ENCODE results near the gene SGIP1.
A peak's percentile ranks its signal among the peaks of the same experiment; 100 is the strongest.

Gene SGIP1

GRCh38 chr1:66503841-66504470, 30.0 kb upstream of the SGIP1 start:
- H3K4me3 Mint-ChIP-seq = no peak overlapping the region
- no peaks in the 10 kb centered on the region for H3K9me3 Mint-ChIP-seq
- peaks cover 10% of the 10 kb centered on the region for H3K4me1 Mint-ChIP-seq
- TF ChIP-seq, protein P1, sequence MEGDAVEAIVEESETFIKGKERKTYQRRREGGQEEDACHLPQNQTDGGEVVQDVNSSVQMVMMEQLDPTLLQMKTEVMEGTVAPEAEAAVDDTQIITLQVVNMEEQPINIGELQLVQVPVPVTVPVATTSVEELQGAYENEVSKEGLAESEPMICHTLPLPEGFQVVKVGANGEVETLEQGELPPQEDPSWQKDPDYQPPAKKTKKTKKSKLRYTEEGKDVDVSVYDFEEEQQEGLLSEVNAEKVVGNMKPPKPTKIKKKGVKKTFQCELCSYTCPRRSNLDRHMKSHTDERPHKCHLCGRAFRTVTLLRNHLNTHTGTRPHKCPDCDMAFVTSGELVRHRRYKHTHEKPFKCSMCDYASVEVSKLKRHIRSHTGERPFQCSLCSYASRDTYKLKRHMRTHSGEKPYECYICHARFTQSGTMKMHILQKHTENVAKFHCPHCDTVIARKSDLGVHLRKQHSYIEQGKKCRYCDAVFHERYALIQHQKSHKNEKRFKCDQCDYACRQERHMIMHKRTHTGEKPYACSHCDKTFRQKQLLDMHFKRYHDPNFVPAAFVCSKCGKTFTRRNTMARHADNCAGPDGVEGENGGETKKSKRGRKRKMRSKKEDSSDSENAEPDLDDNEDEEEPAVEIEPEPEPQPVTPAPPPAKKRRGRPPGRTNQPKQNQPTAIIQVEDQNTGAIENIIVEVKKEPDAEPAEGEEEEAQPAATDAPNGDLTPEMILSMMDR (IDR thresholded peaks at IDR 0.05; ENCODE audit: unreplicated experiment in 3 of 3) = peak; percentile 42 to 54 (median 52)
- no peaks in the 10 kb centered on the region for H3K27me3 Mint-ChIP-seq (ENCODE audit: low read depth)
- no peaks in the 10 kb centered on the region for H3K36me3 Mint-ChIP-seq (ENCODE audit: low read depth)
- H3K27ac Mint-ChIP-seq = no peak overlapping the region

GRCh38 chr1:66505671-66506392, 28.1 kb upstream of the SGIP1 start:
- peak overlapping the region in 2 of 3 experiments; percentile 23 to 48 for H3K27ac Mint-ChIP-seq
- no peaks in the 10 kb centered on the region for H3K36me3 Mint-ChIP-seq (ENCODE audit: low read depth)
- H3K4me3 Mint-ChIP-seq = no peak overlapping the region
- no peaks in the 10 kb centered on the region for H3K27me3 Mint-ChIP-seq (ENCODE audit: low read depth)
- peaks cover 10% of the 10 kb centered on the region for H3K4me1 Mint-ChIP-seq
- H3K9me3 Mint-ChIP-seq = no peaks in the 10 kb centered on the region
- TF ChIP-seq, protein P1 (IDR thresholded peaks at IDR 0.05; ENCODE audit: unreplicated experiment in 3 of 3) = no peak

- Mint-ChIP-seq H3K36me3 (ENCODE audit: low read depth) (no peaks in the 10 kb centered on the region), H3K9me3 (no peaks in the 10 kb centered on the region), H3K4me1 (peaks cover 10% of the 10 kb centered on the region), H3K4me3 (no peak overlapping the region), H3K27me3 (ENCODE audit: low read depth) (no peaks in the 10 kb centered on the region), H3K27ac (peak overlapping the region in 2 of 3 experiments; percentile 23 to 48)
- TF ChIP-seq, protein P1 (IDR thresholded peaks at IDR 0.05; ENCODE audit: unreplicated experiment in 3 of 3) = no peak
Measured at GRCh38 chr1:66506393-66506687, 27.6 kb upstream of the SGIP1 start.

- Mint-ChIP-seq H3K27ac (peak overlapping the region in 2 of 3 experiments; percentile 8 to 9), H3K27me3 (ENCODE audit: low read depth) (no peaks in the 10 kb centered on the region), H3K9me3 (no peaks in the 10 kb centered on the region), H3K4me3 (no peak overlapping the region), H3K4me1 (peaks cover 10% of the 10 kb centered on the region), H3K36me3 (ENCODE audit: low read depth) (no peaks in the 10 kb centered on the region)
- TF ChIP-seq, protein P1 (IDR thresholded peaks at IDR 0.05; ENCODE audit: unreplicated experiment in 3 of 3) = no peak
Measured at GRCh38 chr1:66506991-66507390, 27.0 kb upstream of the SGIP1 start.

- H3K27me3 Mint-ChIP-seq (ENCODE audit: low read depth) = no peaks in the 10 kb centered on the region
- no peaks in the 10 kb centered on the region for H3K36me3 Mint-ChIP-seq (ENCODE audit: low read depth)
- TF ChIP-seq, protein P1 (IDR thresholded peaks at IDR 0.05; ENCODE audit: unreplicated experiment in 3 of 3) = no peak
- peaks cover 10% of the 10 kb centered on the region for H3K4me1 Mint-ChIP-seq
- no peak overlapping the region for H3K4me3 Mint-ChIP-seq
- no peak overlapping the region for H3K27ac Mint-ChIP-seq
- peaks cover 14% of the 10 kb centered on the region for H3K9me3 Mint-ChIP-seq
Measured at GRCh38 chr1:66510407-66510806, 23.5 kb upstream of the SGIP1 start.

DNA sequence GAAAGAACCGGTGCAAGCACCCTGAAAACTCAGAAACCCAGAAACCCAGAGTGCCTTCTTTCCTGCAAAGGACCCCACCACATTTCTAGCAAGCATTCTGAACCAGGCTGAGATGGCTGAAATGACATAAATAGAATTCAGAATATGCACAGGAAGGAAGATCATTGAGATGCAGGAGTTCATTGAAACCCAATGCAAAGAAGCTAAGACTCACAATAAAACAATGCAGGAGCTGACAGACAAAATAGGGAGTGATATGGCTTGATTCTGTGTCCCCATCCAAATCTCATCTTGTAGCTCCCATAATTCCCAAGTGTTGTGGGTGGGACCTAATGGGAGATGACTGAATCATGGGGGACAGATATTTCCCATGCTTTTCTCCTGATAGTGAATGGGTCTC, 22.8 kb upstream of the SGIP1 start:
- Mint-ChIP-seq H3K4me1 (peaks cover 9% of the 10 kb centered on the region), H3K27ac (no peak overlapping the region), H3K4me3 (no peak overlapping the region), H3K36me3 (ENCODE audit: low read depth) (no peaks in the 10 kb centered on the region), H3K27me3 (ENCODE audit: low read depth) (no peaks in the 10 kb centered on the region), H3K9me3 (peaks cover 14% of the 10 kb centered on the region)
- TF ChIP-seq, protein P1 (IDR thresholded peaks at IDR 0.05; ENCODE audit: unreplicated experiment in 3 of 3) = no peak
